ENCODE measurements around the gene NHEJ1.

DNA sequence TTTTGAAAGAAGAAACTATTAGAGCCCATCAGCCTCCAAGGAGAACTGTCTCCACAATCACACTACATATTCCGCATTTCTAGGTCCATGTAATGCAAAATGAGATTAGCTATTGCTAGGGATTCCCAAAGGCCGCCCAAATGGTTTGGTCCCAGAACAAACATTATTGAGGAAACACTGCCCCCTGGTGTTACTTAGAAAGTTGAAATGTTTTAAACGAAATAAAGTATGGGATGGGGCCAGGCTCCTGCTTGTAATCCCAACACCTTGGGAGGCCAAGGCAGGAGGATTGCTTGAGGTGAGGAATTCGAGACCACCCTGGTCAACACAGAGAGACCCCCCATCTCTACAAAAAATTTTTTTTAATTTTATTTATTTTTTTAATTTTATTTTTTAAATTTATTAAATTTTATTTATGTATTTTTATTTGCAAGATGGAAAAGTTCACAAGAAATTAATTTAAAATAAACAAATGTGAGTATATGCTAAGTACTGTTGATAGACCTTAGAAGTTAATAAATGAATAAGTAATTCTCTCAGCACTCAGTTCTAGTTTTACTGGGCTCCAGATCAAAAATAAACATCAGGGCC lies 5.5 kb downstream of the NHEJ1 start:
- TF ChIP-seq, protein P1, sequence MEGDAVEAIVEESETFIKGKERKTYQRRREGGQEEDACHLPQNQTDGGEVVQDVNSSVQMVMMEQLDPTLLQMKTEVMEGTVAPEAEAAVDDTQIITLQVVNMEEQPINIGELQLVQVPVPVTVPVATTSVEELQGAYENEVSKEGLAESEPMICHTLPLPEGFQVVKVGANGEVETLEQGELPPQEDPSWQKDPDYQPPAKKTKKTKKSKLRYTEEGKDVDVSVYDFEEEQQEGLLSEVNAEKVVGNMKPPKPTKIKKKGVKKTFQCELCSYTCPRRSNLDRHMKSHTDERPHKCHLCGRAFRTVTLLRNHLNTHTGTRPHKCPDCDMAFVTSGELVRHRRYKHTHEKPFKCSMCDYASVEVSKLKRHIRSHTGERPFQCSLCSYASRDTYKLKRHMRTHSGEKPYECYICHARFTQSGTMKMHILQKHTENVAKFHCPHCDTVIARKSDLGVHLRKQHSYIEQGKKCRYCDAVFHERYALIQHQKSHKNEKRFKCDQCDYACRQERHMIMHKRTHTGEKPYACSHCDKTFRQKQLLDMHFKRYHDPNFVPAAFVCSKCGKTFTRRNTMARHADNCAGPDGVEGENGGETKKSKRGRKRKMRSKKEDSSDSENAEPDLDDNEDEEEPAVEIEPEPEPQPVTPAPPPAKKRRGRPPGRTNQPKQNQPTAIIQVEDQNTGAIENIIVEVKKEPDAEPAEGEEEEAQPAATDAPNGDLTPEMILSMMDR (IDR thresholded peaks at IDR 0.05) = peak; percentile 36 to 82 (median 78)
- TF ChIP-seq POLR2A (IDR thresholded peaks at IDR 0.05) = no peak
